Suppressor macrophage treated with lipopolysaccharide for 4 hours (primary cell): ENCODE measurements around the gene GRIK3.
A peak's percentile ranks its signal among the peaks of the same experiment; 100 is the strongest.

Experiments
- DNase-seq: peaks from one replicate; pipeline ENCODE4 v3.0.0-alpha.2; 2020

Gene GRIK3

DNA sequence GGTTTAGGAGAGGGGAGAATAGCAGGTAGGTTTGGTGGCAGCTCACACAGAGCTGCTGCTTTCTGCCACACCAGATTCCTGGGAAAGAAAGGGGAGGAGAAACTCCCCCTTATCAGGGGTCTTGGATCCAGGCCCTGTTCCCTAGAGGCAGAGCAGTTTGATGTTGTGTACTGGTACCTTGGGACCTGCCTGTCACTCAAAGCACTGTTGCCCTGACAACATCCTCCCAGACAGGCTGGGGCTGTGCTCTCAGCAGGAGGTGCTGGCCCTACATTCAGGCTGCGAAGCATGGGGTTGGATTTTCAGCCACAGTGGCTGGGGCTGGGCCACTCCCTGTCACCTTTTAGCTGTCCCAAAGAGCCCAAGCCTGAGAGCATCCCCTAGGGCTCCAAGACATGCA is 188.0 kb downstream of the GRIK3 start:
- no peak for DNase-seq

- DNase-seq, result no peak
These were observed 188.5 kb downstream of the GRIK3 start for GRCh38 chr1:36845802-36846201.

- no peak for DNase-seq
These were observed 189.4 kb downstream of the GRIK3 start for GRCh38 chr1:36844917-36845316.

DNA sequence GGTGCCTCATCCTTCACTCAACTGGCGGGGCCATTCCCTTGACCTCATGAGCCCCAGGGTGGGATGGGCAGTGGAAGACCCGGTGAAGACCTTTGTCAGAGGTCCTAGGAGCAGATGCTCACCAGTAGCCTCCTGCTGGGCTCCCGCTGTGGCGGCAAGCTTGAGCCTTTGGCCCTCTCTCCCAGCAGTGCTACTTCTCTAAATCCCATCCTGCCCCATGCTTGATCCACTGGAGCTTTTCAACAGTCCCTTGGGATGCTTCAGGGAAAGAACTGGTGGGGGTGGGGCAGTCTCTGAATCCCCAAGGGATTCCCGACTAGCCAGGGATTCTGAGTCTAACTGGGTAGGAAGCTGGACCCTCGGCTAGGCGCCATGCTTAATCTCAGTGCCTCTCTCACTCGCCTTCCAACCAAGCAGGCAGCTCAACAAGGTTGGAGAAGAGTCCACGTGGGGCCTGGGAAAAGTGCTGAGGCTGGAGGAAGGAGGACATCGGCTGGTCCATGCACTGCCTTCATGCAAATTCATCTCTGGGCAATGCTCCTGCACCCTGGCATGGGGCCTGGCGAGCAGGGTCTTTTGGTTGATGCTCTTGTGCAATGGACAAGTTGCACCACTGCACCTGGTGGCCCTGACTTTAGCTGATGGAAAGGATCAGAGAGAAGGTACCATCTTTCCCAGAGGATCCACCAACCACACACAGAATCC is 190.3 kb downstream of the GRIK3 start:
- DNase-seq, result no peak

GRCh38 chr1:36843027-36843426 is 191.3 kb downstream of the GRIK3 start:
- no peak for DNase-seq

- DNase-seq, result no peak
These were observed 191.9 kb downstream of the GRIK3 start for GRCh38 chr1:36842448-36842847.

DNA sequence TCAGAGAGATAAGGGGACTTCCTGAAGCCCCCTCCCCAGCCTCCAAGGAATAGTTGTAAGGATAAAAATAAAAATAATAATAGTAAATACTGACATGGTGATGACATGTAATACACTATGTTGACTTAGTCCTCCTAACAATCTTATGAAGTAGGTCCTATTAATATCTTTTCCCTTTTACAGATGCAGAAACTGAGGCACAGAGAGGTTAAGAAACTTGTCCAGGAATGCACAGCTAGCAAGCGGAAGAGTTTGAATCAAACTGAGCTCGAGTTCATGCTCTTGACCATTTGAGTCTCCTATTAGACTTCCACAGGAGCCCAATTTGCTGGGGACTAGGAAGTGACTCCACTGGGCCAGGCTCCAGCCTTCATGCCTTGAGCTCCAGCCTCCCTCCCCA is 194.8 kb downstream of the GRIK3 start:
- no peak for DNase-seq

DNA sequence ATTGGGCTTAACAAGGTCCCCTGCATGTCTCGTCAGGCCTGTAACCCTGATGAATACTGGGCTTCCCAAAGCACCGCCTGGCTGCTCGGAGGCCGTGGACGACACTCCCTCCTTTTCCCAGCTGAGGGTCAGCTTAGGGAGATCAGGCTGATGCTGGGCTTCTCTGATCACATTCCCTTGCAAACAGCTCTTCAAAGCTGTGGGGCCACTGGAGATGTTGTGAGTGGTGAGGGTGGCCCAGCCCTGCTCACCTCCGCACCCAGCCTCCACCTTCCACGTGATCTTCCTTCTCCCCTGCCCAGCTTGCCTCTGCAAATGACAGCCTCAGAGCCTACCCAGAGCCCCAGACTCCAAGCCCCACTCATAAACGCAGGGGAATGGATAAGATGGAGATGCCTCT is 195.4 kb downstream of the GRIK3 start:
- DNase-seq, result no peak

DNA sequence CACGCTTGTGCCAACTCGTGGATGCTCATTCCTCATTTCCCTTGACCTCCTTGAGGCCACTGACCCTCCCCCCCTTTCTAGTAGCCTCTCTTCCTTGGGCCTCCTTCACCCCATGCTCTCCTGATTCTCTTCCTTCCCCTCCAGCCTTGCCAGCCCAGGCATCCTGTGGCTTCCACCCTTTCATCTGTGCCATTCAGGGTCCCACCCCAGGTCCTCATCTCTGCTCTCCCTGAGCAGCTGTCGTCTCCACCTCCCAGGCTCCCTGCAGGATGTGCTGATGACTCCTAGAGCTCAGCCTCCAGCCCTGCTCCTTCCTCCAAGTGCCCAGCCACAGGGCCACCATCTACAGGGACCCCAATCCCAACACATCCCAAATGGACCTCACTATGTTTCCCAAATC is 197.4 kb downstream of the GRIK3 start:
- DNase-seq, result no peak

DNA sequence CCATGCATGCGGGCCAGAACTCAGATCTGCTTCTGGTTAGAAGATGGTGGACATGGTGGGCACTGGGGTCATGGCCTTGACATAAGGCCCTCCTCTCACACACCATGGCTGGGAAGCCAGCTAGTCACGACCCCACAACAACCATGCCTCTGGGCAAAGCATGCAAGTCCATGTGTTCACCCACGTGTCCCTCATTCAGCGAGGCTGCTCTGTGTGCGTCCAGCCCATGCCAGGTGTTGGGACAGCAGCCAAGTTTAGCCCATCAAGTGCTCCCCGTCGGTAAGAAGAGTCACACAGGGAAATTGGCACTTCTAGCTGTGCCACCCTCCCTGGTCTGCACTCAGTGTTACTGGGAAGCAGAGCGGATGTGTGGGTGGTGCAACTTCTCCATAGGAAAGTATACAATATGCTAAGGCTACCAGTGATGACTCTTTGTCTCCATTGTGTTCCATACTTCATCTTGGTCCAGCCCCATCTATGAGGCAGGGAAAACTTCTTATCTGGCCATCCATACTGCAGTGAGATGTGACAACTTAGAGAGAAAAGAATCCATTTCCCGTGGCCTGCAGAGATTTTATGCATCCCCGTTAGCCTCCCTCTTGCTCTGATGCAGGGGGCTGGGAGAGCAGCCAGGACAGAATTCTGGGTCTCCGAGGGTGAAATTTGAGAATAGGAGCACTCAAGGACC is 198.0 kb downstream of the GRIK3 start:
- no peak for DNase-seq

- no peak for DNase-seq
These were observed 198.6 kb downstream of the GRIK3 start for GRCh38 chr1:36835696-36836095.

DNA sequence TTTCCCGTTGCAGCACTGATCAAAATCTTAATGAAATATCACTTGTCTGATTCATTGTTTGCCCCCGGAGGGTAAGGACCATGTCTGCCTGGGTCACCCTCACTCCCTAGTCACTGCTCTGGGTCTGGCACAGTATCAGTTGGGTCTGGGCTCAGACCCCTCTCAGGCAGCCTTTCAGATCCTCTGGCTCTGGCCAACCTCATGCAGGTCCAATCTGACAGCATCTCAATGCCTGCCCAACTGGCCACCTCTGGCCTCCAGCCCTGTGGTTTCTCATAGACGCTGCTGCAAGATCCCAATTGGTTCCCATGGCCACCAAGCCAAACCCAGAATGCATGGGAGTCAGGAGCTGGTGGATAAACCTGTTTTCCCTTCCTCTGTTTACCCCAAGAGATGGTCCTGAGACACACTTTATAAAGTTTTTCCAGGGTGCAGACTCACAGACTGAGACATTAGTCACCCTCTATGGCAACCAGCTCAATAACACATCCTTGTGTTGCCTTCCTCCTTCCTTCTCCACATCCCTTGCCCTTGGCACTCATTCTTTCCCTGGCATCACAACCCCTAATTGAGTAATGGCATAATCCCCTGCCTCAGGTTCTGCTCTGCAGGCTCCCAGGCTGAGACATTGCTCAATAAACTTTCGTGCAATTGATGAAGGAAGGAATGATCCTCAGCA is 199.2 kb downstream of the GRIK3 start:
- DNase-seq, result no peak

GRCh38 chr1:36834586-36834985 is 199.7 kb downstream of the GRIK3 start:
- no peak for DNase-seq

DNA sequence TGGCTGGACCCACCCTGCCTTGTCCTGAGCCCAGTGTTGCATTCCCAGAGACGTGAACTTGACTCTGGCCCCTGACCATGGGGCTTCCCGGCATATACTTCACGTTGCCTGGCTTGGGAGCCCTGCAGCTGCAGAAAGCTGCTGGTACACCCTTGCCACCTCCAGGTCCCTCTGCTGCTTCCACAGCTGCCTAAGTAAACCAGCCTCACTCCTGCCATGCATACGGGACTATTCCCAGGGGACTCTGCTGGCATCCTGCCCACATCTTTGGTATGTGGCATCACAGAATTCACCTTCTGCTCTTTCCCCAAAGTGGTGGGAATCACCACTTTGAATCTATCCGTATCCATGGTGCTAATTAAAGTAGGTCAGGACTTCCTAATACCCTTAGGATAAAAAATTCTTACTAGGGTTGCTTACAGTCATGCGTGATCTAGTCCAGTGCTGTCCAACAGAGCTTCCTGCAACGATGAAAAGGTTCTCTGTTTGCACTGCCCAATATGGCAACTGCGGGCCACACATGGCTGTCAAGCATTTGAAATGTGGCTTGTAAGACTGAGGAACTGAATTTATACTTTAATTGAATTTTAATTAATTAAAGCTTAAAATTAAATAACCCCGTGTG is 203.0 kb downstream of the GRIK3 start:
- no peak for DNase-seq

- no peak for DNase-seq
These were observed 204.4 kb downstream of the GRIK3 start for GRCh38 chr1:36829961-36830360.

- no peak for DNase-seq
These were observed 205.2 kb downstream of the GRIK3 start for GRCh38 chr1:36829066-36829465.

DNA sequence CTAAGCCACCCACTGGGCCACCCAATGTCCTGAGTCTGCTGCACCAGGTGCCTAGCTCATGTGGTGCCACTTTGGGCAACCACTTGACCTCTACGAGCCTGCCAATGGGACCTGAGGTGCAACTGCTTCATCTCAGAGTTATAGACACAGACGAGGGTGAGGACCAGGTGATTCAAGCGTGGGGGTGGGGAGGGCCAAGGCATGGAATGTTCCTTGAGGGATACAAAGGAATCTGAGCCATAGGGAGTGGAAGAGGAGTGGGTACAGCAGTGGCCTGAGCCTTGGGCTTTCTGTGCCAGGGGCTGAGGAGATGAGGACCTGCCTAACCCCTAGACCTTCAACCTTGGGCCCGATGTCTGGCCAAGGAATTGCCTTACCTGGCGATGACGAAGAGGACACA is 209.1 kb downstream of the GRIK3 start:
- no peak for DNase-seq

DNA sequence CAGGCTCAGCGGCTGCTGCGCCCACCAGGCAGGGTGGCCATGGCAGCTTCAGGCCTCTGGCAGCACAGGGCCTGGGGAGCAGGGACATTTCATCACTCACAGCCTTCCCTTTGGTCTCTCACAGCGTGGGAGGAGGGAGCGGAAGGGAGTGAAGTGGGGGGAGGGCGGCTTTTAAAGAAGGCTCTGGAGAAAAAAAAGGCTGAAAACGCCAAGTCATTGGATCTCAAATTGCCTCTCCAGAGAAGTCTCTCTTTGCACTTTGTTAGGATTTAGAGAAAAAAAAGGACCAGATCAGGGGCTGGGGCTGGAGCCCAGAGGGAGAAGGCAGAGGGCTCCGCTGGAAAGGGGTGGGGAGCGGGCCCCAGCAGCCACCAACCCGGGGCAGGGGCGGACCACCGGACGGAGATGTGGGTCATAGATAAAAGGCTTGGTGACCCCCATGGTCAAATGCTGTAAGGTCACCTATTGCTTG is 209.9 kb downstream of the GRIK3 start:
- DNase-seq, result peak; percentile 39

DNA sequence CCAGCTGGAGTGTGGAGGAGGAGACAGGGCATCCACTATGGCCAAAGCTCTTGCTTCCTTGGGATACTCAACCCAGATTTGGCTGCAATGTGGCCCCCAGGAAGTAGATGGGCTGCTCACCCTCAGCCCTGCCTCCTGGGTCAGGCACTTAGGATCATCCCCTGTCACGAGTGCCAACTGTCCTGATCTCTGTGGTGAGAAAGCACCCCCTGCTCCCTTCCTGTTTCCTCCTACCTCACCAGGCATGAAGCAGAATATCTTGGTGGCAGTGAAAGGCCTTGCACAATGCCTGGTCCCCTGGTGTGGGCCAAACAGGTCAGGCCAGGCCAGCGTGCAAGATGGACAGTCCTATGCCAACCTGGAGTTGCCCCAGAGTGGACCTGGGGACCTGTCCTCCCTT is 211.7 kb downstream of the GRIK3 start:
- DNase-seq, result no peak

GRCh38 chr1:36821386-36821785 is 212.9 kb downstream of the GRIK3 start:
- DNase-seq, result no peak

DNA sequence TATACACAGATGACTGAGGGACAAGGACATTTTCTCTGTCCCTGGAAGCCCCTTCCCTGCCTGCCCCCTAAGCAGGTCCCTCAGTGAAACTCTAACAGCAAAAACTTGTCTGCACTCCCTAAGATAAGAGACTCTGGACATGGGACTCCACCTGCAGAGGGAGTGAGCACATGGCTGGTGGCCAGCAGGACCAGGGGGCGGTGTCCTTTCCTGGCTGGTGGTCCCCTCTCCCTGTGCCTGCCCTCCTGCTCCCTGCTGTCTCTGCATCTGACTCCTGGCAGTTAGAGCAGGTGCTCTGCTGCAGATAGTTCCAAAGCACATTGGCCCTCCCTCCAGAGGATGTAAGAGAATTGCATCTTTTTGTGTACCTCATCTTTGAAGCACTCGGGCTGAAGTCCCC is 215.5 kb downstream of the GRIK3 start:
- DNase-seq, result no peak

- DNase-seq, result no peak
These were observed 218.0 kb downstream of the GRIK3 start for GRCh38 chr1:36816348-36816747.

GRCh38 chr1:36814774-36815173 is 219.5 kb downstream of the GRIK3 start:
- no peak for DNase-seq

GRCh38 chr1:36814083-36814482 is 220.2 kb downstream of the GRIK3 start:
- no peak for DNase-seq
